CD1c-positive myeloid dendritic cell (primary cell): ENCODE data around the gene RCVRN.

Experiments
- DNase-seq: peaks from one replicate; pipeline ENCODE4 v3.0.0-alpha.2; 2016; ENCODE audit errors: extremely low spot score

Gene RCVRN

DNA sequence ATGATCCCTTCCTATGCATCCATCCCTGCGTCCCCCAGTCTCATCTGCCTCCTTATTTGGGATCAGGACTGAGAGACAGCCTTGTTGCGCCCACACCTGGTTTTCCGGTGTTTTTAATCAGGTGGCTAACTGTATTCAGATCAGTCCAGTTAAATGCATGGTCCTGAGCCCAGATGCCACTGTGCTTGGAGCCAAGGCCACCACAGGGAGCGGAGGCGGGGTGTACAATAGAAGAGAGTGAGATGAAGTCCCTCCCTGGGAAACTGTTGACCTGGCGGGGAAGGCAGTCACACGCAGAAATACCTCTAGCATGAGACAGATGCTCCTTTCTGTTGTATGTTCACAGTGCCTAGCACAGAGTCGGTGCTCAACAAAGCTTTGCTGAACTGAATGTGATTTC is 6.3 kb downstream of the RCVRN start:
- no peak for DNase-seq

- no peak for DNase-seq
Measured at GRCh38 chr17:9897372-9897968, 7.6 kb downstream of the RCVRN start.

DNA sequence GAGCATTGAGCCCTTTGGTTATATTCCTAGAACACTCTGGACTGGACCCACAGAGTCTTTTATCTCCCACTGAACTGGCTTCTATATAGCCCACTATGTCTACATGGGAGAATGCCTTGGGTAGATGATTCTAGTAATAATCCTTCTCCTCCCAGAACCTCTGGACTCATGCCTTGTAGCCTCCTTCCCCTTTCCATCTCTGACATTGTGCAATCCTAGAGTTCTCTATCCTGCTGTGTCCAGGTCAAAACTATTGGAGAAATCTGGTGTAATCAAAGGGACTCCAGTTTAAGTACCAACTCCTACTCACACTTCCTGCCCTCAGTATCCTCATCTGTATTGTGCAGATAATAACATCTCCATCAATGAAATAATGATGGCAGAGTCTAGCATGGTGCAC is 9.1 kb downstream of the RCVRN start:
- DNase-seq = peak; percentile 20

GRCh38 chr17:9894231-9894630 is 10.8 kb downstream of the RCVRN start:
- DNase-seq = no peak

- DNase-seq = no peak
Measured at GRCh38 chr17:9893411-9894012, 11.6 kb downstream of the RCVRN start.

DNA sequence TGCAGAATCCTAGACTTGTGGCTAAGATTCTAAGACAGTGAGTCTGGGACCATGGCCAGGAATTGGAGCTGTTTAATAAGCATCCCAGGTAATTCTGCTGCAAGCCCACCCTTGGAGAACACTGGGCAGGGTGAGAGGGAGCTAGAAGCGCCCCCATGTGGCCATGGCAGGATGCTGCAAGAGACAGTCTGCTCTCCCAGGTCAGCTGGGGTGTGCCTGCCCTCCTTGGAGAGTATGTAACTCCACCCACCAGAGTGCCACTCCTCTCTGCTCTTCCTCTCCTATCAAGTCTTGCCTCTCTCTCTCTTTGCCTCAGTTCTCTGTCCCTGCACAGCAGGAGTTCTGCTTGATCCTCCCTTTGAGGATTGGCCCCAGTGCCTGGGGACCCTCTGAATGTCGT is 14.9 kb downstream of the RCVRN start:
- DNase-seq = peak; percentile 38

DNA sequence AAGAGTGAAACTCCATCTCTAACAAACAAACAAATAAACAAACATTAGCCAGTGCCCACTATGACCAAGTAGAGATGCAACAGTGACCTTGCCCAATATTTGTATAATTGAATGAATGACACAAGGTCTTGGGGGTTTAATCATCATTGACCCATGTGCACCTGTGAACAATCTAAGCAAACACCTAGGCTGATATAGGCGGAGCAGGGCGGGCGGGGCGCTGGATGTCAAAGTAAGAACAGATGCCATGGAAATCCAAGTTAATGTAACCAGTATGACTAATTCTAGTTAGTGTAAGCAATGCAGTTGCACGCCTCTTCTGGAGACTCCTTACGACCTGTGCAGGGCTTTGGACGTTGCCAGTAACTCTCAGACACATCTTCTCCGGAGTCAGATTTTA is 17.6 kb downstream of the RCVRN start:
- no peak for DNase-seq

- peak; percentile 30 for DNase-seq
Measured at GRCh38 chr17:9886141-9886930, 18.7 kb downstream of the RCVRN start.

DNA sequence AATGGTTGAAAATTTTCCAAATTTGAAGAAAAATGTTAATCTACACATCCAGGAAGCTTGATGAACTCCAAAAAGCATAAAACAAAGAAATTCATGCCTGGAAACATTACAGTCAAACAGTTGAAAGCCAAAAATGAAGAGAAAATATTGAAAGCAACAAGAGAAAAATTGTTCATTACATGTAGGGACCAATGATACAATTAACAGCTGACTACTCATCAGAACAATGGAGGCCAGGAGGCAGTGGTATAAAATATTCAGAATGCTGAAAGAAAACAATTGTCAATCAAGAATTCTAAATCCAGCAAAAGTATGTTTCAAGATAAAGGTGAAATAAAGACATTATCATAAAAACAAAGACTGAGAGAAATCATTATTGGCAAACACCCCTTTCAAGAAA is 21.6 kb downstream of the RCVRN start:
- DNase-seq = no peak

DNA sequence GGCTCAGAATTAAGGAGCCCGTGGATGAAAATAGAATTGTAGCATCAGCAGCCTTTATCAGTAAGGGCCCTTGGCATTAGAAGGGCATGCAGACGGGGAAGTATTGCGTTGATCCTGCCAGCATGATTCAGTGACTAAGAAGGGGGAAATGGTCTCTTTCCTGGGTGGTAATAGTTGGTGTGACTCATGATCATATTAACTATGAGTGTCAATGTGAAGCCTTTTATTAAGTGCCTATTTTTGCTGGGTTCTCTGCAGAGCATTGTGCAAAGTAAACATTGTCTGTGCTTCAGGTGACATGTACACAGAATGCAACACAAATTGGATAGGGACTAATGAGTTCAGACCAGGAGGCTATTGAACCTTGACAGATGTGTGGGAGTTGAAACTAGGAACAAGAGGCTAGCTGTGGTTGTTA is 24.5 kb downstream of the RCVRN start:
- DNase-seq = peak; percentile 78

DNA sequence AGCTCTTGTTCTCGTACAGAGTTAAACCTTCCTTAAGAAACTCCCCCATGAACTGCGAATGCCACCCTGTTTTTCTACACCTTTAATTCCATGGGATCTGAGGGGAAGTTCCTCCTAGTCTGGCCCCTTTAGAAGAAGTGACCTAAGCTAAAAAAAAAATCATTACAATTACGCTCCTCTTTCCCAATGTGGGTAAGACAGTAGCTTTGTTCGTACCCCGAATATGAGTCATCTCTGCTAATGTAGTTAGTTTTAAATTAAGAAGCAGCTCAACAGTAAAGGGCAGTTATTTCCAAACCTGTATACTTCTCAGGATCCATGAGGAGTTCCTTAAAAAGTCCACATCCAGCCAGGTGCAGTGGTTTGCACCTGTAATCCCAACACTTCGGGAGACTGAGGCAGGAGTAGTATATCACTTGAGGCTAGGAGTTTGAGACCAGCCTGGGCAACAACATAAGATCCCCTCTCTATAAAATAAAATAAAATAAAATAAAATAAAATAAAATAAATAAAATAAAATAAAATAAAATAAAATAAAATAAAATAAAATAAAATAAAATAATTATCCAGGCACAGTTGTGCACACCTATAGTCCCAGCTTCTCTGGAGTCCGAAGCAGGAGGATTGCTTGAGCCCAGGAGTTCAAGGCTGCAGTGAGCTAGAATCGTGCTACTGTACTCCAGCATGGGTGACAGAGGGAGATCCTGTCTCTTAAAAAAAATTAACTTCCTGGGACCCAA is 26.1 kb downstream of the RCVRN start:
- DNase-seq = peak; percentile 51

- DNase-seq = no peak
Measured at GRCh38 chr17:9878356-9878755, 26.7 kb downstream of the RCVRN start.

DNA sequence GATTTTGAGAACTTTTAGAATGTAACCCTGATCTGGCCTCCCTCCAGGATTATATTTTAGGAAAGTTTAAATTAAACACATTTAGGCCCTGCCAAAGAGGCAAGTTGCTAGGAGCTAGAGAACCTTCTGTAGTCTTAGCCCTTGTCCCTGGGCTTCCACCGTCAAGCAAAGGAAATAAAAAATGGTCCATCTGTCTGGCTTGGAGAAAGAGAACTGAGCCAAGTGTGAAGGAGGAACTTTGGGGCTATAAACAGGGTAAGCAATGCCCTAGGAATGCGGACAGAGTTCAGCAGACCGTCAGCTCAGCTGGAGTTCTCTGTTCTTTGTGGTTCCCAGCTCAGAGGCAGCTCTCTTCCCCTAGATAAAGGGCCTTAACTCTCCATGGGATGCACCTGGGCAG is 29.6 kb downstream of the RCVRN start:
- DNase-seq = peak; percentile 13

DNA sequence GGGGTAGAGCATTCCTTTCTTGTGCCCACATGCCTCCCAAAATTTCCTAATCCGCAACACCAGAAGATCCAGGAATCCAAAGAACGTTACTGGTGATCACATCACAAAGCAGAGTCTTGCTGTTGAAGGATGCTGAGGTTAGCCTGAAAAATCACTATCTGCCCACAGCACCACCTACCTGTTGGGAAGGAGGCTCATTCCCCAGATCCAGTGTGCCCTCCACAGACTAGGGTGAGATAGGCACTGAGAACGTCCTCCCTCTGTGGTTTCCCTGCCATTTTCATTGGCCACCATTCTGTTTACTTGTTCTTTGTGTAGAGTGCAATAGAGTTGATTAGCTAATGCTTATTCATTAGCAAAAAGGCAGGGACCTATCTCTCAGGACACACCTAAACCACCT is 30.3 kb downstream of the RCVRN start:
- no peak for DNase-seq

DNA sequence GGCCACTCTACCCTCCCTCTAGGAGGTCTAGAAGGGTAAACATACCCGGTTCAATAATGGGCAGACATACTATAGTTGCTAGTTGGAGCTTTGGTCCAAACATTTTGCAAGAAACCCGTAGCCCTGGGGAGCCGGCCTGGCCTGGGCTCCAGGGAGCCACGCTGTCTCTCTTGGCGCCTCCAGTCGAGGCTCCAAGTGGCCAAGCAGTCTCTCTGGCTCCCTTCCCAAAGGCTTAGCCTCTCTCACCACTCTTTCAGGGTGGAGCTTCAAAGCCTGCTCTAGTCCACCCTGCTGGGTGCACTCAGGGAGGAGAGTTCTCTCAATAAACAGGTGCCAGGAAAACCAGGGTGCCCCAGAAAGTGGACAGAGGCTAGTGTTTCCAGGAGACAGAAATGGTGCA is 32.2 kb downstream of the RCVRN start:
- no peak for DNase-seq

GRCh38 chr17:9868552-9868951 is 36.5 kb downstream of the RCVRN start:
- no peak for DNase-seq

- DNase-seq = no peak
Measured at GRCh38 chr17:9865586-9865985, 39.5 kb downstream of the RCVRN start.

DNA sequence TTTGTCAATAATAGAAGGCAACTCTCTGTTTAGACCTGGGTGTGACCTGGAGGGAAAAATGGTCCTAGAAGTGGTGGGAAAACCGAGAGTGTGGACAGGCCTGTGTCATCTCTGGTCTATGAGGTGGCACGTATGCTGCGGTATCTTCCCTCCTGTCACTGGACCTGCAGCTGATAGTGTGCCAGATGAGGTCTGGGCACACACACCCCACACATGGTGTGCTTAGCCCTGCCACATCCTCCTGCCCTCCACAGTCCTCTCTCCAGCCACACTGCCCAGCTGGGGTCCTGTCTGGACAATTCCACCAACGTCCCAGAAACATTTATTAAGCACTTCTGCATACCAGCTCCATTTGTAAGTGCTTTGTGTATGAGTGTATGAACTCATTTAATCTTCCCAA is 42.1 kb downstream of the RCVRN start:
- no peak for DNase-seq

- no peak for DNase-seq
Measured at GRCh38 chr17:9862220-9862619, 42.9 kb downstream of the RCVRN start.

DNA sequence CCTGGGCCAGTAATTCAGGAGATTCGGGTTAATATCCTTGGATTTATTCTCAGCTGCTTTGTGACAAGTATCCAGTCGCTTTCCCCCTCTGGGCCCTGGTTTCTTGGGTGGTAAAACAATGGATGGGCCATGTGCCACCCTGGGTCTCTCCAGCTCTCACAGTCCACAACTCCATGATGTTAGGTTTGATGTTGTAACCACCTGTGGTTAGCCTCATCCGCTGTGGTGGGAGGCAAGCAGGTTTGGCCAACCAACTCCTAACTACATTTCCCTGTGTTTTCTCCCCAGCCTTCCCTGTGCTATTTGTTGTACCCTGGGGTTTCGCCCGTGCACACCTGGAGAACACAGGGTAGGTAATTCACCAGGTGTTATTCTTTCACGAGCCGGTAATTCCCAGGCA is 44.2 kb downstream of the RCVRN start:
- no peak for DNase-seq

- no peak for DNase-seq
Measured at GRCh38 chr17:9859781-9860180, 45.3 kb downstream of the RCVRN start.

- no peak for DNase-seq
Measured at GRCh38 chr17:9855036-9855435, 50.0 kb downstream of the RCVRN start.

DNA sequence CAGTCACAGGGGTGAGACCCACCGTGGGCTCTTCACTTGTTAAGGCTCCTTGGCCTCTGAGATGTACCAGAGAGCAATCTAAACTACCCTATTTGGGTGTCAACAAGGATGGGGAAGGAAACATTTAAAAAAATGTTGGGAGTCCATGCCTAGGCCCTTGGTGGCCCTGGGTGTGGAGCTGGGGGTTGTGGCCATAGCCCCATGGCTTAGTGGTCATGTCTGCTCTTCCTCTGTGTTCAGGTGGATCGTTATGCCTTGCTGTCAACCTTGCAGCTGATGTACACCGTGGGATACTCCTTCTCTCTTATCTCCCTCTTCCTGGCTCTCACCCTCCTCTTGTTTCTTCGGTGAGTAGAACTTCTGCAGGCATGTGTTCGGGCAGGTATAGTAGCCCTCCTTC is 50.8 kb downstream of the RCVRN start:
- DNase-seq = no peak
